Central memory CD4-positive, alpha-beta T cell (primary cell): Measurements from ENCODE around the gene SCN2B.

Experiments
- DNase-seq: peaks from one replicate; pipeline ENCODE4 v3.0.0; 2022

Gene SCN2B

DNA sequence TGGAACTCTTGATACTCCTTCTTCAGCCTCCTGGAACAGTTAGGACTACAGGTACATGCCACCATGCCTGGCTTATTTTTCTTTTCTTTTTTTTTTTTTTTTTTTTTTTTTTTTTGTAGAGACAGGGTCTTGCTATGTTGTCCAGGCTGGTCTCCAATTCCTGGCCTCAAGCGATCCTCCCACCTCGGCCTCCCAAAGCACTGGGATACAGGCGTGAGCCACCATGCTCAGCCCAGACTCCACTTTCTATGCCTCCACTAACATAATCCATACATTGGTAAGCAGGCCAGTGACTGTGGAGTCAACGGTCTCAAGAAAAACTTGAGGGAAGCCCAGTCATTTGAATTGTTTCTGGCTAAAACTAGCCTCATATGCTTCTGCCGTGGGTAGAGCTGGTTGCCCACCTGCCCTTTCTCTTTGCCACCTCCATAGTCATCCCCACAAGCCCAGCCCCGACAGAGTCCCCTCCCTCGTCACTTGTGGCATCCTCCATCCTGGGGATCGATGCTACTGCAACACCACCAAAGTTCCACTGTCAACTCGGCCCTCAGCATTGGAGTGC lies 2.4 kb downstream of the SCN2B start:
- DNase-seq = no peak

DNA sequence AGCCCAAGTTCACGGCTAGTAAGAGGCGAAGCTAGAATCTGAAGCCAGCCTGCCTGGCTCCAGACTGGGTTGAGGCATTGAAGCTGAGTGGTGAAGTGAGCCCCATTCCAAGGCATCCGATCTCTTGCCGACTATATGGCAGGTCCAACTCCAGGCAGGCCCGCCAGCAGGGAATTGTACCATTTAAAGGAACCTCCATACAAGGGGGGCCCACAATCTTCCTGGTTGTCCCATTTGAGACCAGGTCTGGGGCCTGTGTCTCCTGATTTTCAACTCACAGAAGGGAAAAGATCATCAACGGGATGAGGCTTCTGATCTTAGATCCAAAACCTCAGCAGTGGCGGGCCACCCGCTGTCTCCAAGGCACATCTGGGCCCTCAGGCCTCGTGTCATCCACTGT lies 4.1 kb downstream of the SCN2B start:
- DNase-seq = no peak

DNA sequence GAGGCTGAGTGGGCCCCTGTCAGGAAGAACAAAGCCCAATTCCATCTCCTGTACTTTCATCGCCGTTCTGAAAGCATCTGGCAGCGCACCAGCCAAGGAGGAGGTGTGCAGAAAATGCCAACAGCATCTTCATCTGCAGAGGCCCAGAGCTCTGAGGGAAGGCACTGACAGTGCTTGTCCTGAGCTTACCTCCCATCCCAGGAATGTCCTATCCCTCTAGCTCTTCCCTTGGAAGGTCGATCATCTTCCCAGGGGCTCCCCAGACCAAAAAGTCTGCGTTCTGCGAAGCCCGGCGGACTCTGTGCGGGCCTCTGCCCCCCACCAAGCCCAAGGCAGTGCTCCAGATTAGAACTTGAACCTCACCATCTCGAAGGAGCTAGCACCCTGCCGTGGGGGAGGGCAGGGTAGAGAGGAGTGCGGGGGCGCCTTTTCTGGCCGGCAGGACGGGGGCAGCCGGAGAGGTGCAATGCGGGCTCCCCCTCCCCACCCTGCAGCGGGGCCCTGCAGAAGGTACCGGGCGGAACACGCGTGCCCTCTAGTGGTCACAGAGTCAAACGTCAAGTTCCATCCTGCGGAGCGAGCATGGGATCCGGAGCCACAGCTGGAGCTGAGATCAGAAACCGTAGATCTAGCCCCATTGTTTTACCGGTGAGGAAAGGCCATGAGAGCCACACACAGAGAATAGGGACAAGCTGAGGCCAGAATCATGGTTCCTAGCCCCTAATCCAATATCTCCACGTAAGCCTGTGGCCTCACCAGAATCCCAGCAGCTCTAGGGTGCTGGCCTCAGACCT lies 5.0 kb downstream of the SCN2B start:
- DNase-seq = peak; percentile 55

DNA sequence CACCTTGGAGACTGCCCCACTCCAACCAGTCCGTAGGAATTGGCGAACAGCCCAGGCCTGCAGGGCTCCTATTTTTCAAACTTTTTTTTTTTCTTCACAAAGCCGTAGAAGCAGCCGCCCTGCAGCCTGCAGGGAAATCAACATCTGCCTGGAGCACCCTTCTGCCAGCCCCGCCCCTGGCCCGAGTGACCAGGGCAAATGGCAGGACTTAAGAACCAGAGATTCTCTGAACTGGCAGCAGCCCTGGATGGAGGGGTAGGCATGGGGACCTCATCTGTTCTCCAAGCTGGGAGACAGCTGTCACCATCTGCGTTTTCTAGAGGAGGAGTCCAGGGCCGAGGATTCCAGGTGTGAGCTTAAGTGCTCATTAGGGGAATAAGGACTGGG lies 5.6 kb downstream of the SCN2B start:
- no peak for DNase-seq

DNA sequence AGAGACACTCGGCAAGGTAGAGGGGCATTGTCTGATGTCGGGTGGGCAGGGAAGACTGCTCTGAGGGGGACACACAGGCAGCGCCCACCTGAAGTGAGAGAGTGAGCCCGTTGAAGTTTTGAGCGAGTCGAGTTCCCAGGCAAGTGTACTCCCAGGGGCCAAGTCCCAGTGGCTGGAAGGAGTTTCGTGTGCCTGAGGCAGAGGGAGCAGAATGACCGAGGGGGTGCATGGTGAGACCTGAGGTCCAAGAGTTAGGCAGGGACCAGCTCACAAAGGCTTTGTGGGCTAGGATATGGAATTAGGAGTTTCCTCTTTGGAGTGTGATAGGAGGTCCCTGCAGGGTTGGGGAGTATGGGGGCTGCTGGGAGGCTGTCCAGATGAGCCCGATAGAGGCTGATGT lies 6.2 kb downstream of the SCN2B start:
- DNase-seq = no peak

DNA sequence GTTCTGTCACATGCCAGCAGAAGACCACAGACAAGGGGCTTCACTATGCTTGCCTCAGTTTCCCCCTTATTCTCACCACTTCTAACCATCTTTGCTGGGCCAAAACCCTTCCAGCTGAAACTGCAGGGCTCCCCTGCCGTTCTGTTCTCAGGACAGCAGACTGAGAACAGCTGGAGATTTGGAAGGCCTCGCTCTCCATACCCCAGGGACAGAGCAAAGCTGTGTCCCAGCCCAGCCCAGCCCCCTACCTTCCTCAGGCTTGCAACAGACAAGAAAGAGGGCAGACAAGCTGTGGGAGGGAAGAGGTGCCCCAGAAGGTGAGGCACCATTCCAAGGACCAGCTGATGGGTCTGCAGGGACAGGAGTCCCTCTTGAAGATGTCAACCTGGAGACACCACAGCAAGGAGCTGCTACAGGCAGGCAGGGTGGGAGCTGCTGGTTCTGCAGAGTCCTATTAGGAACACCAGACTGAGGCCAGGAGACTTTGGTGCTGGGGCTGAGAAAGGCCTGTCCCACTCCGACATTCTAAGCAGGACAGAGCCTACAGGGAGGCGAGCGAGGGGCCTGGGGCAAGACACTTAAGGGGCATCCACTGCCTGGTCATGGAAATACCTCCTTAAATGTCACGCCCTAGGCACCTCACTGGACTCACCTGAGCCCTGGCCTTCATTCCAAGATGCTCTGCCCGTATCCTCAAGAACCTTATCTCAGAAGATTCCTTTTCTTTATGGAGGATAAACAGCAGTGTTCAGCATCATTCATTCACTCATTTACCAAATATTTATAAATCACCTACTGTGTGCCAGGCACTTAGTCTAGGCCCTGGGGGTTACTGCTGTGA lies 6.9 kb downstream of the SCN2B start:
- no peak for DNase-seq

DNA sequence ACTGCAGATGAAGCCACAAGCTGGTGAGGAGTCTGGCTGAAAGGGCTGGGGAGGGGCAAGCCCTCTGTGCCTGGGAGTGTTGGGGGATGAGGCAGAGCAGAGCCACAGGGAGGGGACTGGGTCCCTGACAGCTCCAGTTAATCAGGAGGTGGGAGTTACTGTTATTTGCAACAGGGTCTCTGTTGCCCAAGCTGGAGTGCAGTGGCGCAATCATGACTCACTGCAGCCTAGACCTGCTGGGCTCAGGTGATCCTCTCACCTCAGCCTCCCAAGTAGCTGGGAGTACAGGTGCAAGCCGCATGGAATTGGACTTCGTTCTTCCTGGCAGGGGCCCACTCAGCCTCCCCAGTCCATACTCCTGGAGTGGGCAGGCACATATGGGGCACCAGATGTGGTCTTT lies 7.7 kb downstream of the SCN2B start:
- no peak for DNase-seq

DNA sequence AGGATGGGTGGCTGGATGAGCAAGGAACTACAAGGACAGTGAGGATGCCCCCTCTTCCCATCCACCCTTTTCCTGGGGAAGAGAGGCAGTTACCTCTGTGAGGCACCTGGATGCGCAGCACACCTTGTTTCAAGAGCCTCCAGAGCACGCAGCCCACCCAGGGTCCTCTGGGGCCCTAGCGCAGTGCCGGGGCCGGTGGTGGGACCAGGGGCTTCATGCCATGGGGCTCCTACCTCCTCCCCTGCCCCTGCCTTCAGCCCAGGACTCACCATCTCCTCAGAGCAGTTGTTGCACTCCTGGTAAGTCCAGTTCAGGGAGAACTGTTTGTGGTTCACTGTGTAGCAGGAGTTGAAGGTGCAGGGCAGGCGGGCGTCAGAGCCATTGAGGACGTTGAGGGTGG lies 8.1 kb downstream of the SCN2B start:
- DNase-seq = no peak

DNA sequence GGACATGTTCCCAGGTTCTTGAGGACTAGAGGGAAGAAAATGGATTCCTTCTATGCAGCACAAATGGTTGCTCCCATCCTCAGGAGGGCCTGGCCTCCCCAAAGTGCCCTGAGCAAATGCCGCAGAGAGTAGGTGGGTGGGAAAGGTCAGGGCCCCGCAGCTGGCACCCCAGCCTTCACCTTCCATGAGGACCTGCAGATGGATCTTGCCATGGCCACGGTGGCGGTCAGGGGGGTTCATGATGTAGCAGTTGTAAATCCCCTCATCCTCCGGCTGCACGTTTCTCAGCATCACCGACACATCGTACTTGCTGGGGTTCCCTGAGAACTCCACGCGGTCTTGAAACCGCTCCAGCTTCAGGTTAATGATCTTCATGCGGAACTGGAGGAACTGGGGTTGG lies 8.5 kb downstream of the SCN2B start:
- DNase-seq = no peak

DNA sequence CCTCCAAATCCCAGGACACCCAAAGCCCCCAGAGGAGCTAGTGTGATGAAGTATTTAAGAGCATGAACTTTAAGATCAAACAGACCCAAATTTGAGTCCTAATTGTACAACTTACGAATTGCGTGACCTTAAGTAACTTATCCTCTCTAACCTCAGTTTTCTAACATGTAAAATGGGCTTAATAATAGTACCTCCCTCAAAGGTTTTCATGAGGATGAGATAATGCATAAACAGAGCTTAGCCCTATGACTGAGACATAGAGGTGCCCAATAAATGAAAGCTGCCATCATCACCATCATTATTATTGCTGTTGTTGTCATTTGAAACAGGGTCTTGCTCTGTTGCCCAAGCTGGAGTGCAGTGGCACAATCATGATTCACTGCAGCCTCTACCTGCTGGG lies 9.2 kb downstream of the SCN2B start:
- DNase-seq = no peak

DNA sequence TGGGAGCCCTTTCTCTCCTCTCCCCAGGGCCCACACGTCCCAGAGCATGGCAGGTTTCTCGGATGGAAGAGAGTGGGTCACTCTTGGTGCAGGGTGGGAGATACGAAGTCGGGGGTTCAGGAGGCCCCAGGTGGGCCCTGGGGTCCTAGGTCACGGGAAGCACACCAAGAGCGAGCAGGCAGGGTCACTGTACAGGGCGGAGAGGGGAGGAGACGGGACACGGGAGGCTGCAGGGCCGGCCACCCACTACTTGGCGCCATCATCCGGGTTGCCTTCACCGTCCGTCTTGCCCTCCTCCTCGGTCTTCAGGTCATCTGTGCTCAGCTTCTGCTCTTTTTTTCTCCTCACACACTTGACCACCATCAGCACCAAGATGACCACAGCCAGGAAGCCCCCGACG lies 9.8 kb downstream of the SCN2B start:
- no peak for DNase-seq

DNA sequence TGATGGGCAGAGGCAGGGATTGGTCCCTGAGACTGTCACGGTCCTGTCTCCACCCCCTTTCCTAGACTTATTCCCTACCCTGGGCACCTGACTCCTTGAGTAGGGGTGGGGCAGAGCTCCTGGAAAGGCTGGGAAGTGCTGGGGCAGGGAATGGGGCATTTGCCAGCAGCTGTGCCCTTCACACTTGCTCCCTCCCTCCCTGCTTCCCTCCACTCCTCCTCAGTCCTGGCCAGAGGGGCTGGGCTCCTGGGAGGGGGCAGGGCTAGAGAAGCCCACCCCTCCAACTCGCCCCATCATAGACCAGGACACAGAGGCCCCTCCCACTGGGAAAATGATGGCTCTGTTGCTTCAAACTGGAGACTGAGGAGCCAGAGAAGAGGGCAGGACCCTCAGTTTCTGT lies 11.6 kb downstream of the SCN2B start:
- no peak for DNase-seq

DNA sequence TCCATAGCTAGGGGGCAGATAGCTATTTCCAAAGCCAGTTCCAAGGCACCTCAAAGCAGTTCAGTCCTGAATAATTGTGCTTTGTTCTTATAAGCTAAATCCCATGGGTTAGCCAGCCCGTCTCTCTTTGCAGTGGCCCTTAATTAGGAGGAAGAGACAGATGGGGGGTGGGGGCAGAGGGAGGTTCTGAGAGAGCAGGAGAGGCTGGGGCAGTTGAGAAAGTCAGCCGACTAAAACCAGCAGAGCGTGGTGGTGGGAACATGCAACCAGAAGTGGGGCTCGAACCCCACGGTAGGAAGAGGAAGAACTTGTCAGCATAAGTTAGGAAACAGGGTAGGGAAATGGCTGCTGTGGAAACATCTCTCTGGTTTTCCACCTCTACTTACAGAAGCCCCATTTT lies 12.9 kb downstream of the SCN2B start:
- no peak for DNase-seq

DNA sequence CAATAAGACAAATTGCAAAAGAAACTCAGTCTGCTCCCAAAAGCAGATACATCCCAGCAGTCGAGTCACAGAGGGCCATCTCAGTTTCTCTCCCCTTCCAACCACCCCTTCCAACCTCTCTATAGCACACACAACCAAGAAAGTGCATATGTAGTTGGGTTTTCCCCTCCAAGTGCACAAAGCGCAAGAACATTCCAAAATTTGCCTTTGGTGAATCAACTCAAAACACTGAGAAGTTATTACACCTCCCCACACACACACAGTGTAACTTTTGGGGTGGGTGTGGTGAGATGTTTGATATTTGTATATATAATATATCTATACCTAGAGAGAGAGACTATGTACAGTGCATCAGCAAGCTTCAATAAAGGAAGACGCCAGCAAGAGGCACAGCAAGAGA lies 13.6 kb downstream of the SCN2B start:
- no peak for DNase-seq

DNA sequence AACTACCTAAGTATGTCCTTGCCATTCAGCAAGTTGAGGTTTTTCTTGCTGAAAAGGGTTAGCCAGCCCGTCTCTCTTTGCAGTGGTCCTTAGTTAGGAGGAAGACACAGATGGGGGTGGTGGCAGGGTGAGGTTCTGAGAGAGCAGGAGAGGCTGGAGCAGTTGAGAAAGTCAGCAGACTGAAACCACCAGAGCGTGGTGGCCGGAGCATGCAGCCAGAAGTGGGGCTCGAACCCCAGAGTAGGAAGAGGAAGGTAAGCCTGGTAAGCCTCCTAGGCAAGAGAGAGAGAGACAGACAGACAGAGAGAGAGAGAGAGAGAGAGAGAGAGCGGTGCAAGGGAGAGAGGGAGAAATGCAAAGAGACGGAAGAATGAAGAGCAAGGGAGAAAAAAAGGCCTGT lies 14.7 kb downstream of the SCN2B start:
- no peak for DNase-seq

DNA sequence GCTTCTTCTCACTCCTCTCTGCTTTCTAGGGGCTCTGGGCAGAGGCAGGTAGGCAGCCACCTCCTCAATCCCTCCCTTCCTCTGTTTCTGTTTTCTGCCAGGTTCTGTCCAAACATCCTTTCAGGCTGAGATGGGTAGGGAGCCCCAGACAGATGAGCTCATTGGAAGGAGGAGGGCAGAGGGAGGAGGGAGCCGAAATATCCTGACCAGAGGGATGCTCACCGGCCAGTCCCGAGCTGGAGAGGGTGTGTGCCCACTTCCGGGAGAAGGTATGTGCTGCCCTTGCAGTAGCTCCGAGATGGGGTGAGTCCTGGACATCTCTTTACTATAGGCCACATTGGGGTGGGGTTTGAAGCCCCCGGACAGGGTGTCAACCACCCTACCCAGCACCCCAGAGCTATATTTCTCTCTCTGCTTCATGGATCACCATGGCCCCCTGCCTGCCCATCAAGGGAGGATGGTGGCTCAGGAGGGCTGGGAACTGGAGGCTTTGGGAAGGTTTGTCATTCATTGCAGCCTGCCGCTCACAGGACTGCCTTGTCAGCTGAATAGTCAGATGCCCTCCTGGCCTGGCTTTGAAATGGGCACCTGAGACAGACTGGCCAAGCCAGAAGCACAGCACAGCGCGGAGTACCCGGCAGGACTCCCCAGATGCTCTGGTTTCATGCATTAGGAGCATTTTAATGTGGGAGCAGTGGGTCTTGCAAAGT lies 19.1 kb downstream of the SCN2B start:
- no peak for DNase-seq

DNA sequence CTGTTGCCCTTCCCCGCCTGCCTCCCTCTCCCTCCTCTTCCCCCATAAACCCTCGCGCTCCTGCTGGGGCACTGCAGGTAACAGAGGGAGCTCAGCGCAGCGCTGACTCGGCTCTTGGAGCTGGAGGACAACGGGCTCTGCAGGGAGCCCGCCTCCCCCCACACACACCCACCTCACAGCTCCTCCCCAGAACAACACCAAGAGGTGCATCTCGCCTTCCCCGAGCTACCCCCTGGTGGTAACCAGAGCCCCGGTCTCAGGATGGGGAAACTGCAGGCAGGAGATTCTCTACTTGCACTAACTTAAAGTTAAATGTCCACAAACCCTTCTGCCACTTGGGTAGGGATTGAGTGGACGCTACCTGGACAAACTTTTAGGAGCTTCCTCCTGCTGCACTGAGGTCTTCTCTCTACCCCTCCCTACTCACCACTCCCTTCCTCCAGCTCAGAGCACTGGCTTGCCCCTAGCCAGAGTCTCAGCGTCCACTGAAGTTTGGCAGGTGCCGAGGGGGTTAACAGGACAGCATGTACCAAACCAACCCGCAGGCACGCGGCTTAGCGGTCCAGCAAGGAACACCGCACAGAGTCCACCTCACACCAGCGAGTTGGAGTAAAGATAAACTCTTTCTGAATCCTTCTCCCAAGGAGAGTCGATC lies 19.8 kb downstream of the SCN2B start:
- DNase-seq = peak; percentile 3

DNA sequence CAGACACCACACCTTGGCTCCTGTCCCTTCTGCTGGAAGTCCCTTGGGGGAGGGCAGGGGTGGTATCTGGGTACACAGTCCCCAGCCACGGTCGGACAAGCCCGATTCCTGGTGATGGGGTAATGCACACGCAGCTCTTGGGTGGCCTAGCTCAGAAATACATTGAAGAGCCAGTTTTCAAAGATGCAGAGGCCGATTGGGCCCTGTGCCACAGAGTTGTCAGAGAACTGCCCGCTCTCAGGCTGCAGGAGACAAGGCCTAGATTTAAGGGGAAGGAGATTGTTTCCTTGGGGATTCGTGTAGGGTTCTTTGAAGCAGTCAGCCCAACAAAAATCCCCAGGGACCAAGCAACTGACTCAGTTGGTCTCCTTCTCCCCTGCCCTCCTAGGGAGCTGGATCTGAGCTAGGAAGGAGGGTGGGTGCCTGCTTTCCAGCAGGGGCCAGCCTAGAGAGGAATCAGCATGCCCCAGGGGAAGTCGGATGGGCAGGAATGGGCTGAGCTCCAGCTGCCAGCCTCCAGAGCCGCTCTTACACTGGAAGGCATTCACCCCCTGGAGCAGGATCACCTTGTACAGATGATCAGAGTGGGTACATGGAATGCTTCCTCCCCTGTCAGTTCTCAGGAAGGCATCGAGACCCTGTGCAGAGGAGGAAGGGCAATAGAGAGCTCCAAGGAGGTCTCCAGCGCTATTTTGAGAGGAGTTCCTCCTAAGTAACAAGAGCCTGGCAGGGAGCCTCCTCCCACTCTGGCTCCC lies 20.5 kb downstream of the SCN2B start:
- DNase-seq = no peak

DNA sequence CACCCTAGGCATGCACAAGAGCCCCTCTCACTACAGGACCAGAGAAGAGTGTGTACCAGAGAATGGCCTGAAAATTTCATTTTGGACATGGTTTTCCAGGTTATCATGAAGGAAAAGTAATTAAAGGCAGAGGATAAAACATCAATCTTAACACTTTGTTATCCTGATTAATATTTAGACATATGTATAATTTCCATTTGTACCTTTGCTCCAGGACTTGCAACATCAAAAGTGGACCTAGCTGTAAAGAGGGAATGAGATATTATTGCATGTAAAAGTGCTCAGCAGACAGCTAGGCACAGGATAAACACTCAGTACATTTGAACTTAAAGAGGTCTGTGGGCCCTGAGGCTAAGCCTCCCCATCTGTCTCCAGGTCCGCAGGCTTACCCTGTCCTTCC lies 21.8 kb downstream of the SCN2B start:
- DNase-seq = no peak

DNA sequence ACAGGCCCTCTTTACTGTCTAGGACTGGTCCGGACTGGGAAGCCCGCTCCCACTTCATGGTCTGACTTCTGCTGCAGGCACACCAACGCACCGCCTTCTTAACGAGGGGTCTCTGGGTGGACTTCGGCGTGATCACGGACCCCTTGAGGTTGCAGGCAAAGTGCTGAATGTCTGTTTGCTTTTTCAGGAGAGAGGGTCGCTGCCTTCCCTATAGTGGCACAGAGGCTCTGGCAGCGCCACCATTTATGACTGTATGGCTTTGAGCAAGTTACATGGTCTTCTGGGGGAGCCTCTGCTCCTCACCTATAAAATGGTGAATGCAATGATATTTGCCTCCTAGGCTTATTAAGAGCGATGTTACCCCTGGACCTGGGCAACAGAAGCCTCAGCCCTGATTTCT lies 22.5 kb downstream of the SCN2B start:
- DNase-seq = no peak

DNA sequence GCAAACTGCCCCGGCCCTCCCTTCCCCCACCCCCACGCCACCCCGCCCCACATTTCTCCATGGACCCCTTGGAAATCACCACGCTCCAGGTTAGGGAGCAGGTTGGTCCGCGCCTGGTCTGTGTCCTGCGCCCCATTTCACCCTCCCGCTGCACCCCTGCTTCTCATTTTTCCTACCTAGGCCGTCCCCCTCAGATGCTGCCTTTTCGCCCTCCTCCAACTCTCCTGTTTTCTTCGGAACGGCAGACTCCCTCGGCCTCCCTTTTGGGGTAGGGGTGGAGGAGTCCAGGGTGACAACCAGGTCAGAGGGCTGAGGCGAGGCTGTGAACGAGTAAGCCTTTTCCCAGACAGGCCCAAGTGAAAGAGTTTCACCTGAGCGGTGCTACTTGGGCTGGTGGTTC lies 22.9 kb downstream of the SCN2B start:
- no peak for DNase-seq
